ENCODE data around the gene STX7.

GRCh38 chr6:132456700-132457143, 56.2 kb downstream of the STX7 start:
- TF ChIP-seq CTCF (IDR thresholded peaks at IDR 0.05; ENCODE audit: extremely low read depth in 1 of 2, insufficient read depth in 1 of 2, low read depth in 1 of 2, low read length in 2 of 2) (no peak), JUN (IDR thresholded peaks at IDR 0.05; ENCODE audit: borderline replicate concordance, insufficient read depth, insufficient read length, low read depth) (no peak), POLR2AphosphoS5 (IDR thresholded peaks at IDR 0.05; ENCODE audit: insufficient read depth, low read depth, low read length) (no peak), POLR2A (IDR thresholded peaks at IDR 0.05; ENCODE audit: low read depth, low read length) (no peak), MYC (IDR thresholded peaks at IDR 0.05; ENCODE audit: low read depth, low read length) (no peak)

Data from endothelial cell of umbilical vein (primary cell).